Astrocyte of the hippocampus (primary cell): ENCODE results near the gene UCMA.

ENCODE experiments used
- DNase-seq: peaks from one replicate; pipeline ENCODE4 v3.0.0; 2011; ENCODE audit warnings: low read depth, low spot score

Gene UCMA

GRCh38 chr10:13187135-13187534, 47.0 kb downstream of the UCMA start:
- DNase-seq, result no peak

GRCh38 chr10:13184730-13185514, 49.3 kb downstream of the UCMA start:
- DNase-seq, result peak; percentile 53

GRCh38 chr10:13184276-13184675, 49.9 kb downstream of the UCMA start:
- no peak for DNase-seq

GRCh38 chr10:13183625-13184024, 50.5 kb downstream of the UCMA start:
- no peak for DNase-seq

GRCh38 chr10:13182424-13182823, 51.8 kb downstream of the UCMA start:
- no peak for DNase-seq

- DNase-seq, result no peak
Observed at GRCh38 chr10:13180788-13181187, 53.4 kb downstream of the UCMA start.

GRCh38 chr10:13173616-13174015, 60.6 kb downstream of the UCMA start:
- DNase-seq, result no peak
